Astrocyte of the cerebellum (primary cell): ENCODE data around the gene SV2C.
A peak's percentile ranks its signal among the peaks of the same experiment; 100 is the strongest.
"Not testable (repeated sequence)": the region's sequence is repeated elsewhere in the genome, so short reads cannot be mapped to it uniquely, and the experiment has no call there.

Experiments used
- DNase-seq: peaks from one replicate; pipeline ENCODE4 v3.0.0-alpha.2; 2011; ENCODE audit warnings: low read depth
- H3K4me3 ChIP-seq: 2 replicates; pipeline ENCODE4 v1.5.1; 2011; ENCODE audit warnings: mild to moderate bottlenecking, low read depth, low read length, moderate library complexity
- in situ Hi-C: cut with HindIII; loops from 2 replicates; pipeline ENCODE4 v1.10.0; 2017; ENCODE audit warnings: low sequenced_read_pairs
- TF ChIP-seq, protein P1 (sequence below): IDR thresholded peaks from 2 replicates; pipeline ENCODE4 v1.5.1; 2012; ENCODE audit warnings: low read length, low read depth, moderate library complexity, mild to moderate bottlenecking; ENCODE audit errors: missing control alignments

The SV2C gene

GRCh38 chr5:76082772-76083554 lies at the start of gene SV2C:
TSS of gene SV2C (plus strand) at chr5:76083383. CDS start at chr5:76131751, 48,368 bp downstream.
- DNase-seq, result no peak
- H3K4me3 ChIP-seq, result peak within 1 kb of the TSS; percentile 15
- TF ChIP-seq, protein P1, sequence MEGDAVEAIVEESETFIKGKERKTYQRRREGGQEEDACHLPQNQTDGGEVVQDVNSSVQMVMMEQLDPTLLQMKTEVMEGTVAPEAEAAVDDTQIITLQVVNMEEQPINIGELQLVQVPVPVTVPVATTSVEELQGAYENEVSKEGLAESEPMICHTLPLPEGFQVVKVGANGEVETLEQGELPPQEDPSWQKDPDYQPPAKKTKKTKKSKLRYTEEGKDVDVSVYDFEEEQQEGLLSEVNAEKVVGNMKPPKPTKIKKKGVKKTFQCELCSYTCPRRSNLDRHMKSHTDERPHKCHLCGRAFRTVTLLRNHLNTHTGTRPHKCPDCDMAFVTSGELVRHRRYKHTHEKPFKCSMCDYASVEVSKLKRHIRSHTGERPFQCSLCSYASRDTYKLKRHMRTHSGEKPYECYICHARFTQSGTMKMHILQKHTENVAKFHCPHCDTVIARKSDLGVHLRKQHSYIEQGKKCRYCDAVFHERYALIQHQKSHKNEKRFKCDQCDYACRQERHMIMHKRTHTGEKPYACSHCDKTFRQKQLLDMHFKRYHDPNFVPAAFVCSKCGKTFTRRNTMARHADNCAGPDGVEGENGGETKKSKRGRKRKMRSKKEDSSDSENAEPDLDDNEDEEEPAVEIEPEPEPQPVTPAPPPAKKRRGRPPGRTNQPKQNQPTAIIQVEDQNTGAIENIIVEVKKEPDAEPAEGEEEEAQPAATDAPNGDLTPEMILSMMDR, result no peak
- in situ Hi-C loops, result no loop called here

- H3K4me3 ChIP-seq, in situ Hi-C loops, DNase-seq: not testable (repeated sequence)
These were observed 45.4 kb upstream of the SV2C start for GRCh38 chr5:76037736-76038151.

DNA sequence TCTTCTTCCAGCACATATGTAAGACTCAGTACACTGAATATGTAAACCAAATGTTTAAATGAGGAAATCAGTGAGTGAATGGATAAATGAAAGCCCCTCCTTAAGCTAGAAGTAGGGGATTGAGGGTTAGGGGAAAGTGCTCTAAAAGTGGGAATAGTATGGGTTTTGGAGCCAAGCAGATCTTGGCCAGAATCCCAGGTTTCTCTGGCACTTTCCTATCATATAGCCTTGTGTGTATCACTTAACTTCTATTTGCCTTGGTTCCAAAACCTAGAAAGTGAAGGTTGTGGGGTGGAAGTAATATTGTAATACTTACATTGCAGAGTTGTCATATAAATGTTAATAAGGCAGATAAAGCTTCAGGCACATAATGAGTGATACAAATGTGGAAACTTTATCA lies 45.0 kb upstream of the SV2C start:
- no peak for DNase-seq
- in situ Hi-C loops, result no loop called here
- TF ChIP-seq, protein P1, result no peak
- H3K4me3 ChIP-seq, result no peak overlapping the region

DNA sequence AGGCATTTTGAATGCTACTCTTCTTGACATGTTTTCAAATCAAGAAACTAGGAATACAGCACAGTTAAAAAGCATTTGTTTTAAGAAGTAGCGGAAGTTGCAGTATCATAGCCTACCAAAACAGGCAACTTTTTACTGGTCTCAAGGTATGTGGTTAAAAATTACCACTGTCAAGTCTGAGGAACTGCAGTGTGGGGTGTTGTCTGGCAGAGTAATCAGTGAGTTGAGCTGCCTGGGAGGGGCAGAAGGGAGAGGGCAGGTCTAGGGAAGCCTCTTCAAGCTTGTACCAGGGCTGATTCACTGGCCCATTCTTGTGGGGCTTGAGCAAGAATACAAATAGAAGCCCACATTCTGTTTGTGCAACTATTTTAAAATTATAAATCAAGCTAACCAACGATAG lies 42.4 kb upstream of the SV2C start:
- in situ Hi-C loops, result no loop called here
- no peak overlapping the region for H3K4me3 ChIP-seq
- TF ChIP-seq, protein P1, result no peak
- no peak for DNase-seq

- no peak for DNase-seq
- H3K4me3 ChIP-seq, result no peak overlapping the region
- in situ Hi-C loops, result no loop called here
- TF ChIP-seq, protein P1, result no peak
These were observed 41.3 kb upstream of the SV2C start for GRCh38 chr5:76041863-76042262.

GRCh38 chr5:76046741-76047140 lies 36.4 kb upstream of the SV2C start:
- in situ Hi-C loops, result no loop called here
- DNase-seq, result no peak
- TF ChIP-seq, protein P1, result no peak
- no peak overlapping the region for H3K4me3 ChIP-seq

DNA sequence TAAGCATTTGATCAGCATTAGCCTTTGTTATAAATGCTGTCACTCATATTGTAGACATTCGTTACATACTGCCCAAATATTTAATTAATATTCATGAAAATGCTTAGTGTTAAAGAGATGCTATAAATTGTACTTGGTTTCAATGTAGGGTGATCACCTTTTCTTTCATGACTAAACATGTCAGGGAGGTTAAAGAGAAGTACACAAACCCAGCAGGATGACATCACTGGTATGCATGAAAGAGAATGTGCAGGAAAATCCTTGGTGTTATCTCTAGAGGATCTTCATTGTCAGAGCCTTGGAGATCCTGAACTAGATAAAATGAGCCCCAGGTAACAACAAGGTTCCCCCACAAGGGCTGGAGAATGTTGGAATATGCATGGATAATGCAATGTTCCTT lies 33.0 kb upstream of the SV2C start:
- H3K4me3 ChIP-seq, result no peak overlapping the region
- TF ChIP-seq, protein P1, result no peak
- in situ Hi-C loops, result loop anchor here (5.0 kb wide), 1 partner anchor 77 kb away; no protein-coding TSS in a partner anchor
- DNase-seq, result no peak
